ENCODE measurements around the gene ITK.

GRCh38 chr5:157290156-157290980 lies 109.7 kb downstream of the ITK start:
- TF ChIP-seq RAD21 (IDR thresholded peaks at IDR 0.05) (no peak), TAF1 (conservative IDR thresholded peaks at IDR 0.05) (no peak)
